ENCODE data around the gene FBXO46. TPM values are rescaled to one million over a fixed set of nuclear protein-coding genes. Genes with fewer than 3 reads are reported as not detected.

Gene FBXO46
- polyA plus RNA-seq, 1 of the 3 experiments (the other 2 are of a cell fraction), result 5.6 TPM

DNA sequence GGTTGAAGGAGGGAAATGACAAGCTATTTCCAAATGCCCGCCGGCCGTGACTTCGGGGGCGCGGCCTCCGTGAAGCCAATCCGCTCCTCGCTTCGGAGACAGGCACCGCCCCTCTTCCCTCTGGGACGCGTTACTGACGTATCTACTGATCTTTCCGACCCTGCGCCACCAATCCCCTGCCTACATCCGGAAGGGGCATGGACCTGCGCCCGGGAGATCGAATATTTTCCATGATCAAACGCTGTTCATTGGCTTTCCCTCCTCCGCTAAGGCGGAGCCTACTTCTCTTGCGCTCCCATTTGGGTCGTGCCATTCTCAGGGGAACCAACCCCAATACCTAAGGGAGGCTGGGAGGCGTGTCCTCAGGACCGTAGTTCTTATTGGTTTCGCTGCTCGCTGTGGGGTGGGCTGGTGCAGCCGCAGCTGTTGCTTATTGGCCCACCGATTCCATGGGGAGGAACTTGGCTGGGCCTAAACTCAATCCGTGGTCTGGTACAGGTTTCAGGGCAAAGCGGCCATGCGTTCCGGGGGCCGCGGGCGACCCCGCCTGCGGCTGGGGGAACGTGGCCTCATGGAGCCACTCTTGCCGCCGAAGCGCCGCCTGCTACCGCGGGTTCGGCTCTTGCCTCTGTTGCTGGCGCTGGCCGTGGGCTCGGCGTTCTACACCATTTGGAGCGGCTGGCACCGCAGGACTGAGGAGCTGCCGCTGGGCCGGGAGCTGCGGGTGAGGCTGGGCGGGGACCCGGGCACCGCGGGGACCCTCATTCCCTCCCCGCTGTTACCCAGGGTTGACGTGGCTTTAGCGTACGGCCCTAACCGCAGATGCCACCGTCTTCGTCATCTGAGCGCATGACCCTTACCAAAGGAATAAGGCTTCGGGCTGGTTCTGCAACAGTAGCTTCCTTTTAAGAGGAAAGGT is 38.2 kb downstream of the FBXO46 start, which contains the start of gene QPCTL:
QPCTL (plus strand) TSS at position 480 of the 919 bp plus-strand sequence; CDS start at position 518, 38 bp downstream.
- ChIA-PET POLR2A (interaction anchor here (0.6 to 2.1 kb wide), 14 partner anchors 12 to 320 kb away, joined by 3 to 16 read pairs (median 5); partner anchors contain the start of genes FBXO46 and SIX5), CTCF (interaction anchor here (0.7 to 6.8 kb wide), 32 partner anchors 10 to 1209 kb away, joined by 3 to 106 read pairs (median 4); partner anchors contain the start of genes DMPK, DMWD, FBXO46 and SIX5)
- Histone ChIP-seq H3K4me2 (peak within 1 kb of the TSS; percentile 88), H2AFZ (ENCODE audit: low read depth) (peak within 1 kb of the TSS; percentile 86), H3K36me3 (replicated peaks in 1 of 2; ENCODE audit: control insufficient read depth in 1 of 2, insufficient read depth in 2 of 2, low read length in 1 of 2) (peaks cover 6 to 17% of the 10 kb centered on the region in 2 experiments), H3K9me2 (no peaks in the 10 kb centered on the region), H3F3A (replicated peaks; ENCODE audit: insufficient read depth) (peaks cover 11% of the 10 kb centered on the region), H3K9me3 (no peaks in the 10 kb centered on the region), H3K27ac (ENCODE audit: low read depth in 2 of 2, low read length in 1 of 2) (peak within 1 kb of the TSS; percentile 86 to 87), H4K20me1 (ENCODE audit: insufficient read depth) (0 out of 2 replicates have a peak, but pooled peaks cover 4% of the 10 kb centered on the region), H3K4me3 (ENCODE audit: low read depth in 2 of 2, low read length in 1 of 2) (peak within 1 kb of the TSS; percentile 71 to 91), H3K4me1 (ENCODE audit: control insufficient read depth in 1 of 2, insufficient read depth in 2 of 2, low read depth in 1 of 2, low read length in 1 of 2) (peaks cover 0 to 6% of the 10 kb centered on the region in 2 experiments; a peak in 1 of 4 replicates), H3K9ac (peak within 1 kb of the TSS; percentile 82), H3K79me2 (ENCODE audit: insufficient read depth) (peaks cover 39% of the 10 kb centered on the region), H3K27me3 (ENCODE audit: insufficient read depth) (no peaks in the 10 kb centered on the region)
- WGBS (ENCODE audit: low lambda C conversion rate), result 1% methylated on average over 40 of the region's 70 CpGs
- peak; percentile 92 for DNase-seq
- TF ChIP-seq TAF1 (IDR thresholded peaks at IDR 0.05; ENCODE audit: borderline replicate concordance, low read depth, low read length) (peak; percentile 14; the same call in 1 of the 2 replicates), JUND (IDR thresholded peaks at IDR 0.05) (no peak), RCOR1 (IDR thresholded peaks at IDR 0.05; ENCODE audit: low read length) (peak; percentile 13; the same call in 1 of the 2 replicates), RFX5 (IDR thresholded peaks at IDR 0.05; ENCODE audit: low read length) (peak; percentile 83), TEAD4 (IDR thresholded peaks at IDR 0.05; ENCODE audit: borderline replicate concordance, insufficient read depth) (no peak), EP300 (IDR thresholded peaks at IDR 0.05; ENCODE audit: borderline replicate concordance in 1 of 2, low read depth in 1 of 2, low read length in 1 of 2) (no peak; a peak in 1 of 4 replicates), RAD21 (IDR thresholded peaks at IDR 0.05; ENCODE audit: low read length) (no peak), YY1 (IDR thresholded peaks at IDR 0.05; ENCODE audit: low read depth) (peak; percentile 27; the same call in 1 of the 2 replicates), MAX (IDR thresholded peaks at IDR 0.05; ENCODE audit: low read depth) (peak; percentile 43; the same call in 1 of the 2 replicates), USF1 (IDR thresholded peaks at IDR 0.05; ENCODE audit: borderline replicate concordance, low read depth) (no peak), NFIC (IDR thresholded peaks at IDR 0.05; ENCODE audit: borderline replicate concordance) (no peak), MXI1 (IDR thresholded peaks at IDR 0.05; ENCODE audit: low read depth, low read length) (peak; percentile 96), GATA2 (CRISPR knock-in tag; IDR thresholded peaks at IDR 0.05) (peak; percentile 67), NRF1 (IDR thresholded peaks at IDR 0.05; ENCODE audit: low read depth, low read length) (peak; percentile 52), USF2 (IDR thresholded peaks at IDR 0.05; ENCODE audit: borderline replicate concordance, low read depth, low read length) (no peak), IRF3 (IDR thresholded peaks at IDR 0.05; ENCODE audit: low read depth, low read length) (no peak; the same call in 1 of the 2 replicates), POLR2AphosphoS5 (IDR thresholded peaks at IDR 0.05; ENCODE audit: low read depth, low read length) (peak; percentile 70), CHD2 (IDR thresholded peaks at IDR 0.05; ENCODE audit: low read length, partially characterized antibody) (peak; percentile 37)
- TF ChIP-seq, protein P1, sequence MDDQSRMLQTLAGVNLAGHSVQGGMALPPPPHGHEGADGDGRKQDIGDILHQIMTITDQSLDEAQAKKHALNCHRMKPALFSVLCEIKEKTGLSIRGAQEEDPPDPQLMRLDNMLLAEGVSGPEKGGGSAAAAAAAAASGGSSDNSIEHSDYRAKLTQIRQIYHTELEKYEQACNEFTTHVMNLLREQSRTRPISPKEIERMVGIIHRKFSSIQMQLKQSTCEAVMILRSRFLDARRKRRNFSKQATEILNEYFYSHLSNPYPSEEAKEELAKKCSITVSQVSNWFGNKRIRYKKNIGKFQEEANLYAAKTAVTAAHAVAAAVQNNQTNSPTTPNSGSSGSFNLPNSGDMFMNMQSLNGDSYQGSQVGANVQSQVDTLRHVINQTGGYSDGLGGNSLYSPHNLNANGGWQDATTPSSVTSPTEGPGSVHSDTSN (IDR thresholded peaks at IDR 0.05), result no peak; the same call in 1 of the 2 replicates
